Suprapubic skin (tissue), 4 donors: ENCODE measurements around the gene GHRHR. TPM values are rescaled to one million over a fixed set of nuclear protein-coding genes. Genes with fewer than 3 reads are reported as not detected.
A peak's percentile ranks its signal among the peaks of the same experiment; 100 is the strongest.

ENCODE experiments used
- DNase-seq, 2 donors: peaks; one replicate each; pipeline ENCODE4 v3.0.0-alpha.2; 2019; ENCODE audit warnings: low spot score in 2 of 2
- H3K27ac ChIP-seq: fragments of 200-600 bp; sonication (generic); one replicate; pipeline ENCODE4 v1.5.1; 2019
- H3K27me3 ChIP-seq: fragments of 200-600 bp; sonication (generic); one replicate; pipeline ENCODE4 v1.5.1; 2019
- H3K36me3 ChIP-seq: fragments of 200-600 bp; sonication (generic); one replicate; pipeline ENCODE4 v1.5.1; 2019
- H3K4me1 ChIP-seq: fragments of 200-600 bp; sonication (generic); one replicate; pipeline ENCODE4 v1.5.1; 2019
- H3K4me3 ChIP-seq: fragments of 200-600 bp; sonication (generic); one replicate; pipeline ENCODE4 v1.5.1; 2019; ENCODE audit warnings: mild to moderate bottlenecking
- H3K9me3 ChIP-seq: fragments of 200-600 bp; sonication (generic); one replicate; pipeline ENCODE4 v1.5.1; 2019
- EP300 ChIP-seq: sonication (generic); formaldehyde crosslinking; IDR thresholded peaks from one replicate; pipeline ENCODE4 v1.6.1; 2017; ENCODE audit warnings: antibody characterized with exemption
- POLR2A ChIP-seq, 2 donors: fragments of 450-650 bp; IDR thresholded peaks; one replicate each; pipeline ENCODE4 v1.6.1; 2017; ENCODE audit warnings: antibody characterized with exemption in 2 of 2, mild to moderate bottlenecking in 2 of 2, moderate library complexity in 2 of 2
- POLR2AphosphoS5 ChIP-seq, 3 donors: sonication (generic); formaldehyde crosslinking; IDR thresholded peaks; one replicate each; pipeline ENCODE4 v1.6.1; 2017; ENCODE audit warnings: antibody characterized with exemption in 3 of 3
- WGBS: methylation state at CpG from one replicate; pipeline ENCODE4 v1.1.5; 2018; 5-methylcytosine and 5-hydroxymethylcytosine counted together
- total RNA-seq, 4 donors: library from RNA; depleted of rRNA; stranded (reverse); fragments of >200 nt; gene quantifications; one replicate each; pipeline ENCODE4 v1.1.0, GENCODE V29; 2016
- TF ChIP-seq, protein P1 (sequence below), 2 donors: fragments of 200-600 bp in 1 of 2; fragments of 450-650 bp in 1 of 2; sonication (generic) in 1 of 2; IDR thresholded peaks; one replicate each; pipeline ENCODE4 v1.5.1; 2016 to 2019; ENCODE audit warnings: antibody characterized with exemption in 2 of 2, mild to moderate bottlenecking in 1 of 2, moderate library complexity in 1 of 2

Gene GHRHR
- total RNA-seq, 4 donors from 2014 or later = 1.5 TPM; not detected in 3

- WGBS = 82% methylated on average over 4 of the region's 5 CpGs
- Histone ChIP-seq H3K27me3 (peaks cover 11% of the 10 kb centered on the region), H3K36me3 (no peaks in the 10 kb centered on the region), H3K9me3 (no peaks in the 10 kb centered on the region), H3K4me3 (no peak overlapping the region), H3K27ac (no peak overlapping the region), H3K4me1 (no peaks in the 10 kb centered on the region)
- DNase-seq = no peak
- TF ChIP-seq, protein P1, sequence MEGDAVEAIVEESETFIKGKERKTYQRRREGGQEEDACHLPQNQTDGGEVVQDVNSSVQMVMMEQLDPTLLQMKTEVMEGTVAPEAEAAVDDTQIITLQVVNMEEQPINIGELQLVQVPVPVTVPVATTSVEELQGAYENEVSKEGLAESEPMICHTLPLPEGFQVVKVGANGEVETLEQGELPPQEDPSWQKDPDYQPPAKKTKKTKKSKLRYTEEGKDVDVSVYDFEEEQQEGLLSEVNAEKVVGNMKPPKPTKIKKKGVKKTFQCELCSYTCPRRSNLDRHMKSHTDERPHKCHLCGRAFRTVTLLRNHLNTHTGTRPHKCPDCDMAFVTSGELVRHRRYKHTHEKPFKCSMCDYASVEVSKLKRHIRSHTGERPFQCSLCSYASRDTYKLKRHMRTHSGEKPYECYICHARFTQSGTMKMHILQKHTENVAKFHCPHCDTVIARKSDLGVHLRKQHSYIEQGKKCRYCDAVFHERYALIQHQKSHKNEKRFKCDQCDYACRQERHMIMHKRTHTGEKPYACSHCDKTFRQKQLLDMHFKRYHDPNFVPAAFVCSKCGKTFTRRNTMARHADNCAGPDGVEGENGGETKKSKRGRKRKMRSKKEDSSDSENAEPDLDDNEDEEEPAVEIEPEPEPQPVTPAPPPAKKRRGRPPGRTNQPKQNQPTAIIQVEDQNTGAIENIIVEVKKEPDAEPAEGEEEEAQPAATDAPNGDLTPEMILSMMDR (IDR thresholded peaks at IDR 0.05) = no peak
- TF ChIP-seq EP300 = no peak
- no peak for TF ChIP-seq POLR2A (IDR thresholded peaks at IDR 0.05)
- no peak for TF ChIP-seq POLR2AphosphoS5 (IDR thresholded peaks at IDR 0.05)
Observed at GRCh38 chr7:30970074-30970473, 6.3 kb downstream of the GHRHR start.

DNA sequence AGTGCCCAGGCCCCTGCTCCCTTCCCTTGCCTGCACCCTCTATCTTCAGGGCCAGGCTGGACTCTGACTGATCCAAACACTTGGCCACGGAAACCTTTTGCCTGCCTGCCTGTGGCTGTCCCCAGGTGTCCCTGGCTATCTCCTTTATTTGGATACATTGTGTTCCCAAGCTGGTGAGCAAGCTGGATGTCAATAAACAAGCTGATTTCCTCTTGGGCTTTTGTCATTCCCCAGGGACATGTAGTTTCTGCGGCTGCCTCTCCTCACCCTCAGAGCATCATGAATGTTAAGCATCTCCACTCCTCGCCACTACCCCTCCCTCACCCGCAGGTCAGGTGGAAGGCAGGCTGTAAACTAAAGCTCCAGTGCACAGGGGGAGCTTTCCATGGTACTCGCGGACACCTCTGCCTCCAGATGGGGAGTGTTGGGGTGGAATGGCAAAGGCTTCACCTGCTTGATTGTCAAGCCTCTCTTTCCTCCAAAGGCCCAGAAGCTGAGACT lies 6.9 kb downstream of the GHRHR start:
- no peak for TF ChIP-seq POLR2AphosphoS5 (IDR thresholded peaks at IDR 0.05)
- Histone ChIP-seq H3K9me3 (no peaks in the 10 kb centered on the region), H3K4me1 (no peaks in the 10 kb centered on the region), H3K36me3 (no peaks in the 10 kb centered on the region), H3K27ac (no peak overlapping the region), H3K27me3 (peaks cover 11% of the 10 kb centered on the region), H3K4me3 (no peak overlapping the region)
- 41% methylated on average over 6 of the region's 6 CpGs for WGBS
- peak in 1 of 2 donors; percentile 65 for DNase-seq

DNA sequence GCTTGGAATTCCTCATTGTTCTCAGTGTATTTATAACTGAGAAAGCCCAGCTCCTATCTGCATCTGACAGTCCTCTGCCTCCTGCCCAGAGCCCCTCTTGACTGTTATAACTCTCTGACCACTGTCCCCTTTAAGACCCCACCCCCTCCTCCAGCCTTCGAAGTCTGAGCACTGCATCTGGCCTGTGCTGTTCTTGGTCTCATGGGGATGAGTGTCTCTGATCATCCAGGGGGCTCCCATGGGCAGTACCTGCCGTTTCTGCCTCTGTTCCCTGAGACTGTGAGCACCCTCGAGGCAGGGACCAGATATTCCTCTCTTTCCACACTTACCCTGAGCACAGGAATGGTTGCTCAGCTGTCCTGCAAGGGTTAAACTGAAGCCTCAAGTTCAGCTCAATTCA lies 7.7 kb downstream of the GHRHR start:
- TF ChIP-seq, protein P1 (IDR thresholded peaks at IDR 0.05) = no peak
- TF ChIP-seq POLR2AphosphoS5 (IDR thresholded peaks at IDR 0.05) (no peak), POLR2A (IDR thresholded peaks at IDR 0.05) (no peak), EP300 (no peak)
- Histone ChIP-seq H3K9me3 (no peaks in the 10 kb centered on the region), H3K4me3 (no peak overlapping the region), H3K36me3 (no peaks in the 10 kb centered on the region), H3K4me1 (no peaks in the 10 kb centered on the region), H3K27ac (no peak overlapping the region), H3K27me3 (peaks cover 11% of the 10 kb centered on the region)
- 45% methylated on average over 3 of the region's 3 CpGs for WGBS
- DNase-seq = peak in 1 of 2 donors; percentile 50

DNA sequence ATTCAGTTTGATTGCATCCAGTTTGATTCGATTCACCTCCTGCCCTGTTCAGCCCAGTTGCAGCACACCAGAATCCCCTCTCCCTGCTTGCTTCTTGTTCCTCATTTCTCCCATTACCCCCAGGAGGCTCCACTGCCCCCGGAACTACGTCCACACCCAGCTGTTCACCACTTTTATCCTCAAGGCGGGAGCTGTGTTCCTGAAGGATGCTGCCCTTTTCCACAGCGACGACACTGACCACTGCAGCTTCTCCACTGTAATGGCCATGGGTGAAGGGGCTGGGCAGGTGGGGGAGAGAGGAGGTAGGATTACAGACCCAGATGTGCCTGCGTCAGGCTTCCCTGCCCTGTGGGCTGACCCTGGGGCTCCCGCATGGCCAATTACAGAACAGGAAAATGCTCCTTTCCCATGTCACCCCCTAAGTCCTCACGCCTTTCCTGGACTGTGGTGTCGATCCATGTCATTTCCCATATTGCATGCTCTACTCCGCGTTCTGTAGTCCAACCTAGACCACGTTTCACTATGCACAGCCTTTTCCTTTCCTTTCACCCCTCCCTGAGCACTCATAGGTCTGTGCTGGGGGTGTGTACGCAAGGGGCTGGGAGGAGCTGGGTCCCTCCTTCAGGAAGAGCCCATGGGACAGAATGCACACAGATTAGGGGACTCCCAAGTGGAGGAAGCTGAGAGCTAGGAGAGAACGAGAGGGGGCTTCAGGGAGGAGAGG lies 8.2 kb downstream of the GHRHR start:
- 52% methylated on average over 15 of the region's 15 CpGs for WGBS
- H3K36me3 ChIP-seq = no peaks in the 10 kb centered on the region
- H3K27ac ChIP-seq = no peak overlapping the region
- H3K4me1 ChIP-seq = no peaks in the 10 kb centered on the region
- H3K4me3 ChIP-seq = no peak overlapping the region
- no peaks in the 10 kb centered on the region for H3K9me3 ChIP-seq
- DNase-seq = peak in 1 of 2 donors; percentile 45
- TF ChIP-seq POLR2AphosphoS5 (IDR thresholded peaks at IDR 0.05) (no peak), POLR2A (IDR thresholded peaks at IDR 0.05) (no peak), EP300 (no peak)
- TF ChIP-seq, protein P1 (IDR thresholded peaks at IDR 0.05) = no peak
- H3K27me3 ChIP-seq = peaks cover 11% of the 10 kb centered on the region

DNA sequence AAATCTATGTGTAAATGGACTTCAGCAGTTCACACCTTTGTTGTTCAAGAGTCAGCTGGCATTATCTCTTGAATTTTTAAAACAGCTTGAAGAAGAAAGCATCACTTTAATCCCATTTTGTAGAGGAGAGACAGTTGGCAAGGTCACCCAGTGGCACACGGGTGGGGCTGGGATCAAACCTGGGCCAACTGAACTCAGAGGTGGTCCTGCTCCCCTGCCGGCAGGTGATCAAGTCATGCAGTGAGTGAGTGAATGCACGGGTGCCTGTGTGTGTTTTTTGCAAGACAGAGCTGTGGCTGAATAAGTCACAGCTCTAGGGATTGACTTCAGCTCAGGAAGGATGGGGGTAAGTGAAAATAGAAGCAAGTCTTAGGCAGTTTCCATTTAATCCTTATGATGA lies 9.5 kb downstream of the GHRHR start:
- Histone ChIP-seq H3K27ac (no peak overlapping the region), H3K27me3 (peaks cover 18% of the 10 kb centered on the region), H3K36me3 (no peaks in the 10 kb centered on the region), H3K9me3 (no peaks in the 10 kb centered on the region), H3K4me3 (no peak overlapping the region), H3K4me1 (no peaks in the 10 kb centered on the region)
- no peak for DNase-seq
- WGBS = 75% methylated on average over 3 of the region's 3 CpGs
- no peak for TF ChIP-seq EP300
- TF ChIP-seq, protein P1 (IDR thresholded peaks at IDR 0.05) = no peak
- no peak for TF ChIP-seq POLR2AphosphoS5 (IDR thresholded peaks at IDR 0.05)
- no peak for TF ChIP-seq POLR2A (IDR thresholded peaks at IDR 0.05)
